GM19452 (cell line): Measurements from ENCODE around the gene CLSTN1.
"Not testable (repeated sequence)": the region's sequence is repeated elsewhere in the genome, so short reads cannot be mapped to it uniquely, and the experiment has no call there.

Experiments
- ATAC-seq: cut with Tn5 transposase; IDR thresholded peaks from one replicate; pipeline ENCODE4 v1.9.1; 2021; ENCODE audit not compliant: unreplicated experiment

CLSTN1 gene

GRCh38 chr1:9798236-9799130 is 25.3 kb downstream of the CLSTN1 start:
- ATAC-seq: no peak

DNA sequence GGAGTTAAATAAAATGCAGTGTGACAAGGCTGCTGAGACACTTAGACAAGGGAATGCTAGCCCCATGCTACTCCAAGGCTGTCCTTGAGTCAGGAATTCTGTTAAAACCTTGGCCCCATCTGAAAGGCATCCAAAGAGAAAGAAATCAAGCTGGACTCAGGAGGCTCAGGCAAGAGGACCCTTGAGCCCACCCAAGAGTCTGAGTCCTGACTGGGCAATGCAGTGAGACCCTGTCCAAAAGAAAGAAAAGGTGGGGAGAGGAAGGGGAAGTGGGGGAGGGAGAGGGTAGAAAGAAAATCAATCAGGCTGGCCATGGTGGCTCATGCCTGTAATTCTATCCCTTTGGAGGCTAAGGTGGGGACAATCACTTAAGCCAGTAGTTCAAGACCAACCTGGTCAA is 26.7 kb downstream of the CLSTN1 start:
- ATAC-seq: no peak

DNA sequence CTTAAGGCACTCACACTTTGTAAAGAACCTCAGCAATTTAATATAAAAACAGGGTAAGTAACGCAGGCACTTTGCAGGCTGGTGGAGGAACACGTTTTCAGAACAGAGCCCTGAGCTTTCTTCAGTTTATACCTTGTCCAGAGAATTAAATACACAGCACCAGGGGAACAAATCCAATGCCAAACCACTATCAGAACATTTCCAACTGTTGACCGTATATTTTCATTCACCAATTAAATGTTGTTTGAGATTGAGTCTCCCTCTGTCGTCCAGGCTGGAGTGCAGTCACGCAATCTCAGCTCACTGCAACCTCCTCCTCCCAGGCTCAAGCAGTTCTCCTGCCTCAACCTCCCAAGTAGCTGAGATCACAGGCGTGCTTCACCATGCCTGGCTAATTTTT is 29.7 kb downstream of the CLSTN1 start:
- ATAC-seq: no peak

DNA sequence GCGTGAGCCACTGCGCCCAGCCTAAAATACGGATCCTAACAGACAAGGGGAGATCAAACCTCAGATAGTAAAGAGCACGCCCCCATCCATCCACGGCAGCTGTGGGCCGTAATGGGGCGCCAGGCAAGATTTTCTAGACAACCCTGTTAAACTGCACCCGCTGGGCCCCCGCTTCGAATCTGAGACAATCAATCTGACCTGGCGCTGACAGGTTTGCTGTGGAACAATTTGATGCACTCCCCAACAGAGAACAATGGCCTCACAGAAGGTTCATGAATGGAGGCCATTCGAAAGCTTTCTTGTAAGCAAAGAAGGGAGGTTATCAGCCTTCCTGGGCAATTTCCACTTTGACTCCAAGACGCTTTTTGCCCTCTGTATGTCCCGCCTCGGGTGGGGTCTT is 30.5 kb downstream of the CLSTN1 start:
- no peak for ATAC-seq

- no peak for ATAC-seq
Measured at GRCh38 chr1:9792156-9793042, 31.4 kb downstream of the CLSTN1 start.

- not testable (repeated sequence) for ATAC-seq
Measured at GRCh38 chr1:9789700-9790099, 34.1 kb downstream of the CLSTN1 start.

GRCh38 chr1:9787702-9788101 is 36.1 kb downstream of the CLSTN1 start:
- ATAC-seq: no peak

DNA sequence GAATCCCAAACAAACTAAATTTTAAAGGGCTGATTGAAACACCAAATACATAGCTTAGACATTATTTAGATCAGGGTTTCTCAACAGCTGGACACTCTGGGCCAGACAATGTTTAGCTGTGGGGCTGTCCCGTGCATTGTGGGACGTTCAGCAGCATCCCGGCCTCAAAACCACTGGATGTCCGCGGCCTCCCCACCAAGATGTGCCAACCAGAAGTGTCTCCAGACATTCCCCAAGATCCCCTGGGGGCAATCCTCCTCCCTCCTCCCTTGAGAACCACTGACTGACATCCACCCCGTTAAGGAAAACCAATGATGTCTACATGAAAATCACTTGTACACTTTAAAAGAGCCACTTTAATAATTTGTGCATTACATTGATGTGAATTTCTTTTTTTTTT is 38.4 kb downstream of the CLSTN1 start:
- ATAC-seq: no peak

GRCh38 chr1:9784508-9785133 is 39.1 kb downstream of the CLSTN1 start:
- no peak for ATAC-seq

GRCh38 chr1:9782897-9783296 is 40.9 kb downstream of the CLSTN1 start:
- no peak for ATAC-seq

GRCh38 chr1:9782116-9782751 is 41.5 kb downstream of the CLSTN1 start:
- ATAC-seq: no peak

- no peak for ATAC-seq
Measured at GRCh38 chr1:9780554-9781110, 43.1 kb downstream of the CLSTN1 start.

- ATAC-seq: no peak
Measured at GRCh38 chr1:9778905-9779304, 44.9 kb downstream of the CLSTN1 start.

GRCh38 chr1:9776685-9777084 is 47.1 kb downstream of the CLSTN1 start:
- ATAC-seq: no peak

- no peak for ATAC-seq
Measured at GRCh38 chr1:9774712-9775679, 48.8 kb downstream of the CLSTN1 start.

- ATAC-seq: no peak
Measured at GRCh38 chr1:9770298-9770697, 53.5 kb downstream of the CLSTN1 start.

DNA sequence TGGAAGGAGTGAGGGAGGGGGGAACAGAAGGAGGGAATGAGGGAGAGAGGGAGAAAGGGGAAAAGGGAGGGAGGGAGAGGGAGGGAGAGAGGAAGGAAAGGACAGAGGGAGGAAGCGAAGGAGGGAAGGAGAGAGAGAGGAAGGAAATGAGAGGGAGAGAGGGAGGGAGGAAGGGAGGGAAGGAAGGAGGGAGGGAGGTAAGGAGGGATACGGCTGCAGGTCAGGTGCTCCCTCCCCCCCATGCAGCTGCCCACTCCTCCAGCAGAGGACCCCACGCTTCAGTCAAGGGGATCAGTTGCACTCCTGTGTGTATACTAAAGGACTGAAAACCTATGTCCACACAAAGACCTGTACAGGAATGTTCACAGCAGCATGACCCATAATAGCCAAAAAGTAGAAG is 54.8 kb downstream of the CLSTN1 start:
- no peak for ATAC-seq

DNA sequence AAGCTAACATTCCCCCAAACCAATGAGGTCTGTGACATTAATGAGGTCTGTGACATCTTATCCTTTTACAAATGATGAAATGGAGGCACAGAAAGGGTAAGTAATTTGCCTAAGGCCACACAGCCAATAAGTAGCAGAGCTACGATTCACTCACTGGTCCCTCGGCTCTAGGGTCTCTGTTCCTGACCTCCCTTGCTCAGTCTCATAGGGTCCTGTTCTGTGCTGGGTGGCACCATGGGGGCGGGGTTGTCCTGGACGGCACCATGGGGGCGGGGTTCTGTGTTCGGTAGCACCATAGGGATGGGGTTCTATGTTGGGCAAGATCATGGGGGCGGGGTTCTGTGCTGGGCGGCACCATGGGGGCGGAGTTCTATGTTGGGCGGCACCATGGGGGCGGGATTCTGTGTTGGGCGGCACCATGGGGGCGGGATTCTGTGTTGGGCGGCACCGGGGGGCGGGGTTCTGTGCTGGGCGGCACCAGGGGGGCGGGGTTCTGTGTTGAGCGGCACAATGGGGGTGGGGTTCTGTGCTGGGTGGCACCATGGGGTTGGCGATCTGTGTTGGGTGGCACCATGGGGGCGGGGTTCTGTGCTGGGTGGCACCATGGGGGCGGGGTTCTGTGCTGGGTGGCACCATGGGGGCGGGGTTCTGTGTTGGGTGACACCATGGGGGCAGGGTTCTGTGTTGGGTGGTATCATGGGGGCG is 55.6 kb downstream of the CLSTN1 start:
- no peak for ATAC-seq
